HS-5 (cell line): ENCODE measurements around the gene AMPD3.

Experiments
- DNase-seq: peaks from one replicate; pipeline ENCODE4 v3.0.0-alpha.2; 2012; ENCODE audit warnings: low read depth

The AMPD3 gene

DNA sequence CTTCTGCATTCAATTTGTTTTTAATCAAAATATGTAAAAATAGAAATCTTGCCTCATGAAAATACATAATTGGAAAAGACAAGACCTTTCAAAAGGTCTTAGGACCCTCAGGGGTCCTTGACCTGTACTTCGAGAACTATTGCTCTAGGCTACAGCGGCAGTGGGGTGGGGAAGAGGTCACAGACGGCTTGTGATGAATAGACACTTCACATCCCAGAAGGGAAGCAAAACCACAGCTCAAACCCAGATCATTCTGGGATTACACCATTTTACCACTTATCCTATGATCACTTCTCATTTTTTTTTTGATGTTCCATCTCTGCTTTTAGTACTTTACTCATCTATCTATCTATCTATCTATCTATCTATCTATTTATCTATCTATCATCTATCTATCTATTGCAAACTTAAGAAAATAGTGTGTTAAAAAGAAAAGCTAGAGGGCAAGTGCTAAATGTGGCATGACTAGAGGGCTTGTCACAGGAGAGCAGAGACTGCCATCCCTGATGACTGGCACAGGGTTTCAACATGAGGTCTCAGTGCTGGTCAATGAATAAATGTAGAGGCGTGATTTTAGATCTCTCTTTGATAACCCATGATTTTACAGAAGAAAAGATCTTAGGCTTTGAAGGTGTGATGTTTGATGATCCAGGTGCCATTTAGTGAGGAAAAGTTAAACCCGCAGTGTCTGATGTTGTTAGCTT is 48.9 kb downstream of the AMPD3 start:
- DNase-seq: no peak

DNA sequence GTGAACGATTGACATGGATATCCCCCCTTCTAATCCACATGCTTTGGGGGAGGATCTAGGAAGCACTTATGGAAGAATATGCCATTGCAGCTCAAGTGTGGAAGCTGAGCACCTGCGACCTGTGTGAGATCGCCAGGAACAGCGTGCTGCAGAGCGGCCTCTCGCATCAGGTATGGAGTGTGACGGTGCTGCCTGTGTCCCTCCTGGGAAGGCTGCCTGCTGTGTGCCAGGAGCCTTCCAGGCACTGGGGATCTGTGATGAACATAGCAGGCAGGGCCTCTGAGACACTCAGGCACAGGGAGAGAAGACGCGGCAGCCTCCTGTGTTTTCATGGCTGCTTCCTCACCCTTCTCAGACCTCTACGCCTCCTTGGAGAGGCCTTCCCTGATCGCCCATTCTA is 49.4 kb downstream of the AMPD3 start:
- no peak for DNase-seq

DNA sequence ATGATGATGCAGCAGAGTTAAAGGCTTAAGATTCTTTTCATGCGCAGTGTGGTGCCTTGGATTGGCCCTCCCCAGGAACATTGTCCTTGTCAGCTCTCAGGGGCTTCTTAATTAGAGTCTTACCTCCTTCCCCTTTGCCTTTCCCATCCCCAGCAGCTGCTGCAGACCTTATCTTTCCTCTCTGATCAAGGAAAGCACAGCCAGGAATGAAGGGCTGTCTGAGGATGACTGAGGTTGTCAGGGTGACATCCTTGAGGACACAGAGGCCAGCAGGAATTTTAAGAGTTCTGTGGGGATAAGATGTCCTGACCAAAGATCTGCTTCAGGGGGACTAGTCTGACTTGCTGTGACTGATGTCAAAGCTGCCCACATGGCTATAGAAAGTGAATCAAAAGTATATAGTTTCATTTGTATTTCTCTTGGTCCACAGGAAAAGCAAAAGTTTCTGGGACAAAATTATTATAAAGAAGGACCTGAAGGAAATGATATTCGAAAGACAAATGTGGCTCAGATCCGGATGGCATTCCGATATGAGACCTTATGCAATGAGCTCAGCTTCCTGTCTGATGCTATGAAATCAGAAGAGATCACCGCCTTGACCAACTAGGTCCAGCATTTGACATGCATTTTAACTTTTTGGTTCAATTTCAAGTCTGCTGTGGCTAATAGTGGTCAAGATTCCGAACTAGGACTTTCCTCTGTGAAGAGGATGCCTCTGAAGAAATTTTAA is 50.4 kb downstream of the AMPD3 start:
- no peak for DNase-seq

DNA sequence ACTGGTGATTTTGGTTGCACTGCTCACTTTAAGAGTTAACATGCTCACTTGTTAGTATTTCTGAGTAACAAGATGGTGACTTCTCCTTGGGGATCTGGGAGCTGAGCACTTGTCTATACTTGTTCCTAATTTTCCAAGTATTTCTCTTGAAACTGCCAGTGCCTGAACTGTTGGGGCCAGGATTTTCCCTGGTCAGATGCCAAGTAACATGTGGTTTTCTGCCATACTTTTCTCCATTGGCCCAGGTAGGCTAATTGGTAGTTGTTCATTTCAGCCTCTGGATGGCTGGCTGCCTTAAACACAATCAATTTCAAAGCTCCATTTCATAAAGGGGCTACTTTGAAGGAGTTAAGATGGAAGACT is 50.9 kb downstream of the AMPD3 start:
- DNase-seq: no peak

DNA sequence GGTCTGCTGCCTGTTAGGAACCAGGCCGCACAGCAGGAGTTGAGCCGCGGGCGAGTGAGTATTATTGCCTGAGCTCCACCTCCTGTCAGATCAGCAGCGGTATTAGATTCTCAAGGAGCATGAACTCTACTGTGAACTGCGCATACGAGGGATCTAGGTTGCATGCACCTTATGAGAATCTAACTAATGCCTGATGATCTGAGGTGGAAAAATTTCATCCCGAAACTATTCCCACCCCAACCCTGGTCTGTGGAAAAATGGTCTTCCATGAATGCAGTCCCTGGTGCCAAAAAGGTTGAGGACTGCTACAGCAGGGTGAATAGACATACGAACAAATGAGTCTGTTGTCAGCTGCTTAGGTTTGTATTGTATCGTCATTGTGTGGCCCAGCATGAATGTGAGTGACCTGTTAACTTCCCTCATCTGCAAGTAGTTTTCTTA is 56.1 kb downstream of the AMPD3 start:
- DNase-seq: no peak

DNA sequence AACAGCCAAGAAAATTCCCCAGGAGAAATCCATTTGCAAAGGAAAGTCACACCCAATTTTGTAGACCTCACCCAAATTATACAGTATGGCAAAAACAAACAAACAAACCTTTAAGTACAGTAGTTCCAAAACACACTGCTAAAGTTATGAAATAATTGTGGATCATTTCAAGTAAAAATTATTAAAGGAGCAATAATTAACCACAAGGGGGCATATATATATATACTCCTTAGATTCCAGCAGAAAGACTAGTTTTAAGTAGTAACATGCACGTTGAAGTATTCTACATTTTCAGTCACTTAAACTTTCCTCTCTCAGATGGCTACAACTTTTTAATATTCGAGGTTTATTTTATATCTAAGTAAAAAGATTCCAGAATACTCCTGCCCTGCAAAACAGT is 59.1 kb downstream of the AMPD3 start:
- no peak for DNase-seq

DNA sequence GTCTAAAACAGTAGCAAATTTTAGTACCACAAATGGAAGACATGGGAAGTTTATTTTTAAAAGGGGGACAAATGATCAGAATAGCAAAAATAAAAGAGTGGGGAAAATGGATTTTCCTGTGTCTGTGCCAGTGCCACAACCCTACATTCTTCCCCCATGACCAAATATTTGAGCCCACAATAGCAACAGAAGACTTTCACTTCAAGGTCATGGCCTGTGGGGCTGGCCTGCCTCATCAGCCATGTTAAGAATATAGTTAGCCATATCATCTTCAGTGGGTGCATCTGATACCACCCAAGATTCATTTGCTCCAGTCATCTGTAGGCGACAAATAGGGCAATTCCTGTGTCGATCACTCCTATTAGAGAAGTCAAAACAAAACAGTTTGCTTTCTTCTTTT is 59.6 kb downstream of the AMPD3 start:
- DNase-seq: no peak

DNA sequence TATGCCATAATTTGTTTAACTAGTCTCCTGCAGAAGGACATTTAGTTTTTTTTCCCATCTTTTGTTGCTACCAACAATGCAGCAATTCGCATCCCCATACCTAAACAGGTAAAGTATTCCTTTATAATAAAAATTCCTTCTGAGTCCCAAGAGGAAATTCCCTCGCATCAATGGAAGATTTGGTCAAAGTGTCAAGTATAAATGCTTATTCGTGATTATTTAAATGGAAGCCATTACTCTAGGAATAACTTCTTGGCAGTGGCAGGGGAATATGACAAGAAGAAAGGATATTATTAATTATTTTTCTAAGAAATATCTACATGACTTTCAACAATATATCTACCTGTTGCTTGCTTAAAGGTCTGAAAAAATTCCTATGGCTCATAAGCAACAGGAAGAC is 60.4 kb downstream of the AMPD3 start:
- no peak for DNase-seq

DNA sequence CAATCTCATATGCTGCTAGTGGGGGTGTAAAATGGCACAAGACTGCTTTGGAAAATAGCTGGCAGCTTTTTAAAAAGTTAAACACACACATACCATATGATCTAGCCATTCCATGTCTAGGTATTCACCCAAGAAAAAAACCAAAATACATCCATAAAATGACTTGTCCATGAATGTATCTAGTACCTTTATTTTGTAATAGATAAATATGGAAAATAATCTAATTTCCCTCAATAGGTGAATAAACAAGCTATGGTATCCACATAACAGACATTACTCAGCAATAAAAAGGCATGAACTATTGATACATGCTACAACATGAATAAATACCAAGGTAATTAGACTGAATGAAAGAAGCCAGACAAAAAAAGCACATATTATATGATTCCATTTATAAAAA is 63.1 kb downstream of the AMPD3 start:
- no peak for DNase-seq

DNA sequence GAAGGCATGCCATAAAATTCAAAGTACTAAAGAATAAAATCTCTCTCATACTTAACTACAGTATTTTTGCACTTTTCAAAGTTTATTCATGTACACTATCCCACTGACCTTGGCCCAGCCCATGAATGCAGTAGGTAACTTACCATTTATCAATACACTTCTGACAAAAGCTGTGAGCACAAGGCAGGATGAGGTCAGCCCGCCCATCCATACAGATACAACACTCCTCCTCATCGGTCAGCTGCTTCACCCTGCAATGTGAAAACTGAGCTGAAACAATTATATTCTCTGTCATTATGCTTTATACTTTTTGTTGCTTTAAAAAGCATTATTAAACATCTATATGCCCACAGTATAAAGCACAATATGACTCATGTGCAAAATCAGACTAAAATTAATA is 63.8 kb downstream of the AMPD3 start:
- no peak for DNase-seq

DNA sequence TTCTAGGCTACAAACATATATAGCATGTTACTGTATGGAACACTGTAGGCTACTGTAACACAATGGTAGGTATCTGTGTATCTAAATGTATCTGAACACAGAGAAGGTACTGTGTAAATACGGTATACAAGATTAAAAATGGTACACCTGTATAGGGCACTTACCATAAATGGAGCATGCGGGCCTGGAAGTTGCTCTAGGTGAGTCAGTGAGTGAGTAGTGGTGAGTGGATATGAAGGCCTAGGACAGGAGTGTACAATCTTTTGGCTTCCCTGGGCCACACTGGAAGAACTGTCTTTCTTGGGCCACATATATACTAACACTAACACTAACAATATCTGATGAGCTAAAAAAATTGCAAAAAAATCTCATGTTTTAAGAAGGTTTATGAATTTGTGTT is 64.6 kb downstream of the AMPD3 start:
- DNase-seq: no peak

DNA sequence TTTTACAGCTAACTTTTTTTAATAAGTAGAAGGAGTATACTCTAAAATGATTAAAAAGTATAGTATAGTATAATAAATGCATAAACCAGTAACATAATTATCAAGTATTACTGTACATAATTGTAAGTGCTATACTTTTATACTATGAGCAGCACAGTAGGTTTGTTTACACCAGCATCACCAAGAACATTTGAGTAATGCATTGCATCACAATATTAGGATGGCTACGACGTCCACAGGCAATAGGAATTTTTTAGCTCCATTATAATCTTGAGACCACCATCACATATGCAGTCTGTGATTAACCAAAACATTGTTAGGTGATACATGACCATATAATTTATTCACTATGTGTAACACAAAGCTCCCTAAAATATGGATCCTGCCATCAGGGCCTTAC is 65.5 kb downstream of the AMPD3 start:
- DNase-seq: no peak

DNA sequence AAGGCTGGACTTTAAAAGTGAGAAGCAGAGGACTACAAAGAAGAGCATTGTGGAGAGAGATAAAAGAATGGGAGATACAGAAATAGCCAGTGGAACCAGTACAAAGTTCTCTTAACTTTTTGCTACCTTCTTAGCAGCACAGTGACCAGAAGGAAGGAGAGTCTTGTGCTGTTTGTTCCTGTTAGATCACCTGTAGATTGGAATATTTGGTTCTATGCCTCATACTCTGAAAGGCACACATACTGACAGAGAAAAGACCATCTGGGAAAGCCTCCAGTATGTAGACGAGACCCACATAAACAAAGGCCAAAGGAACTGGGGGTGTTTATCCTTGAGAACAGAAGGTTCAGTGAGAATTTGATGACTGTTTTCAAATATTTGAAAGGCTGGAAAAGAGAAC is 67.2 kb downstream of the AMPD3 start:
- no peak for DNase-seq

DNA sequence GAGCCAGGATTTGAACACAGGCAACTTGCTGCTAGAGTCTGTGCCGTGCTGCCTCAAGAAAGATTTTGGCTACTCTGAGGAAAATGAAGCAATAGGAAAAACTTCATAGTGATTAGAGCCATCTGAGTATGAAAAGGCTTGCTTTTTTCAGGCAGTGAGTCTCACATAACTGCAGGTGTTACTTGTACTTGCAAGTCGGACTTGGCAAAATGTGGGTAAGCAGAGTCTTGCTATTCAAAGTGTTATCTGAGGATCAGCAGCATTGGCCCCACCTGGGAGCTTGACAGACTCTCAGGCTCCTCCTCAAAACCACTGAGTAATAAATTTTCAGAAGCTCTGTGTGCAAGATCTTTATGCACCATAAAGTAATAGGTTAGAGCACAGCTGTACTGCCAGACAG is 67.9 kb downstream of the AMPD3 start:
- no peak for DNase-seq

DNA sequence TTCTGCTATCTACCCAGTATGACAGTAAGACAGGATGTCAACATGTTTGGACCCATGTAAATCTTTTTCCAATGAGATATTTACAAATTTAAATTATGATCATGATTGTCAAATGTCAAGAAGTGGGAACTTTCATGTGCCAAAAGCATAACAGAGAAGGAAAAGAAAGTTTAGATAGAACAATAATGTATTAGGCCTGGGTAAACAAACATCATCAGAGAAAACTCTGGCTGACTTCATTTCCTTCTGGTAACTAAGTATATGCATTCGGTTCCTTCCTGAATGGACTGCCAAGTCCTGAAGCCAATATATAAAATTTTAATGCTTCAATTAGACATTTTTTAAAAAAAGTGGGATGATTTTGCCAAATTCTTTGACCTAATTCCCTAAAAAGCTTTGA is 69.4 kb downstream of the AMPD3 start:
- no peak for DNase-seq

DNA sequence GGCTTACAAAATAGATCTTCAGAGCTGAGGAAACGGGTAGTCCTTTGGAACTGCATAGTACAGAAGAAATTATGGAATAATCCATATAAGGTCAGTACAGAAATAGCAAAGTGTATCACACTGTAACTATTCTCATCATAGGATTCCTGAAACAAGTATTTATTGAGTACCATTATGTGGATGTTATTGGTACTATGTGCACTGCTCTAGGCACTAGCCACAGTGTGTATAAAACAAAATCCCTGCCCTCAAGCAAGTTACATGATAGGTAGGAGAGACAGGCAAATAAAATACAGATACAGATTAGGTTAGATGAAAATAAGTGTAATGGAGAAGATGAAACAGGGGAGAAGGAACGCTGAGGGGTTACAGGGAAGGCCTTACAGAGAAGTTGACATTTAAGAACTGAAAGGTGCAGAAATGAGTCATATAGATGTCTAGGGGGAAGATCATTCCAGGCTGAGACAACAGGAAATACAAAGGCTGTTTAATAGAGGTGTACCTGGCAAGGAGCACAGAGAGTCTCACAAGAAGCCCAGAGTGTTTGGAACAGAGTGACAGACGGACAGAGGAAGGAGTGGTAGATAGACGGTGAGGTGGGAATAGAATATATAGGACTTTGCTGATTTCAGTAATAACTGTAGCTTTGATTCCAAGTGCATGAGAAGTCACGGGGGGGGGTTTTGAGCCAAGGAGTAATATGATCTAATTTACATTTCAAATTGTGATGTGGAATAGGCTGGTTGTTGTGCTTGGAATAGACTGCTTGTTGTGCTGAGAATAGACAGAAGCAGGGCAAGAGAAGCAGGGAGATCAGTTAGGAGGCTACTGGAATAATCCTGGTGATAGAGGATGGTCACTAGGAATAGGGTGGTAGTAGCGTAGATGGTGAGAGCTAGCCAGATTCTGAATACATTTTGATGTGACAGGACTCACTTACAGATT is 72.2 kb downstream of the AMPD3 start:
- no peak for DNase-seq

DNA sequence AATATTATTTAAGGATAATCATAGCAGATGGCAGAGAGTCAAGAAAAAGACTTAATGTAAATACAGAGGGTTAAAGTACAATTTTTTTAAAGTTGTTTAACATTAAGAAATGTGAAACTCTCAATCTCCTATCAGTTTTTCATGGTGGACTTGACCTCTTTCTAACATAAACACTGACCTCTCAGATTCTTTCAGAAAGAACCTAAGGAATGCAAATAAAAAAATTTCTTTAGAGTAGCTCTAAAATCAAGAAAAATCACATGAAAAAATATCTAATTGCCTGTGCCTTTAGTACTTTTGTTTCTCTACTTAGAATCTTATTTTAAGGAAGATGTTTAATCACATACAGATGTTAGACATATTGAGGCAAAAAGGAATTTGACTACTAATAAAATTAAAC is 73.1 kb downstream of the AMPD3 start:
- DNase-seq: no peak

DNA sequence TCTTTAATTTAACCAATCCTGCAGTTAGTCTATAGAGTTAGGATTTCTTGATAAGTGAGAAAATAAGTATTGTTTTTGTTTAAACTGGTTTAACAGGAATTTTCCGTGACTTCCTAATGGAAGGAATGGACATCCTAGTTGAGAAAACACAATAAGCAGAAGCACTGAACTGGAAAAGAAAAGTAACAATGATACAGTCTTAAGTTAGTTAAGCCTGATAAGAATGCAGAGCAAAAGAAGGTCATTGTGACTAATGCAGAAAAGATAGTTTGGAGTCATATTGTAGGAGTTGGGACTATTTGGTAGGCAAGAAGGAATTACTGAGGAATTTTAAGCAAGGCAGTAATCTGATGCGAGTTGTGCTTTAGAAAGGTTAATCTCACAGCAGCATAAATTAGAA is 74.2 kb downstream of the AMPD3 start:
- no peak for DNase-seq

DNA sequence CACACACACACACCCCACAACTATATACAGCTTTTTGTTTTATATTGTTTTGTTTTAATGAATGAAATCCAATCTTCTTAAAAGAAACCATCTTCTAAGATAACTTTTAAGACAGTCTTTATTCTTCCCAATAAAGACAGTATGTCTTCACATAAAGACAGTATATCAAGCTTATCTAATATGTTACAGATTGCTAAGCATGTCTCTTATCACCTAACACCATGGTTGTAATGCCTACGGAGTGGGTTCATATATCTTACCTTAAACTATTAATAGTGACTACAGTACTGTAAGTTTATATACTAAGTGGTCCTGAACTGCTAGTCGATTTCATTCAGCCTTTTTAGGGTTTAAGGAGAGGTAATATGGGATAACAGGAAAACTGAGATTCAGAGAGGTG is 77.5 kb downstream of the AMPD3 start:
- DNase-seq: no peak

DNA sequence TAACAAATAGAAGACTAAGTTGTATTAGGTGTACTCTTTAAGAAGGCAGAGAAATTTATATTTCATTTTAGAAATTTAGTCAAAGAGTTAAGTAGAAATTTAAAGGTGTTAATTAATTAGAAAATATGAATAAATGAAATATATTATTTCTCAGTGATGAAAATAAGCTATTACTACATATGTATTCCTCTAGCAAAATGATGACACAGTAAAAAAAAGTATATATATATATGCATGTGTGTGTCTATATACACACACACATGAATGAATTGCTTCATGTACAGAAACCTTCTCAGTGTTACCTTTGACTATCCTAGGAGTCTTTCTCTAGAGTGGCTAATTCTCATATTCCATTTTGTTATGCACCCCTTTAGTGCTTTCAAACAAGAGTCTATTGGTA is 78.3 kb downstream of the AMPD3 start:
- DNase-seq: no peak

DNA sequence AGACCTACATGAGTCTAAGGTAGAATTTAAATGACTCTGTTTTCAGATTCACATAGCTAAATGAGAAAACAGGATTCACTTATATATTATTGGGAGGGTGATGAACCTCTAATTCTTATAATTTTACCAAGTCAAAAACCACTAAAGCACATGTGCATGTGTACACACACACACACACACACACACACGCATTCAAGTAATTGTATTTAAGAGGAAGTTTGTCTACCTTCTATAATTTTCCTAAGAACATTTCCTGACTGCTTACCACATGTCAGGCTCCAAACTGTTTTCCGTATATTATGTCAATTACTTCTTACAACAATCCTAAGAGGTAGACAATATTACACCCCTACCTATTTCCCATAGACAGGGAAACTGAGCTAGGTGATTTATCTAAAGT is 79.3 kb downstream of the AMPD3 start:
- DNase-seq: no peak

DNA sequence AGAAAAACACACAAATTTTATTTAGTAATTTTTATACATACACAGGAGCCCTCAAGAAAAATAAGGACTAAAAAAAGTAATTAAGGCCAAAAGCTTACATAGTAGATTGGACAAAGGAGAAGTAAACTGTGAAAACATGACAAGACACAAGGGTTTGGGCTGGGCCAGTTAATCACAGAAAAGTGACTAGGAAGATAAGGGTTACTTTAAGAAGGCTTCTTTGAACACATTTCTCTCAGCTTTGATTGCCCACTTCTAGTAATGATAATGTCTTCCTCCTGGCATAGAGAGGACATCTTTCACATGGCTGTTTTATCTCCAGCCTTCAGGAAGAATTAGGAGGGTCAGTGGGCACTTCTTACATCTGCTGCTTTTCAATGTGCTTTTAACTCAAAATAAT is 82.5 kb downstream of the AMPD3 start:
- DNase-seq: no peak

DNA sequence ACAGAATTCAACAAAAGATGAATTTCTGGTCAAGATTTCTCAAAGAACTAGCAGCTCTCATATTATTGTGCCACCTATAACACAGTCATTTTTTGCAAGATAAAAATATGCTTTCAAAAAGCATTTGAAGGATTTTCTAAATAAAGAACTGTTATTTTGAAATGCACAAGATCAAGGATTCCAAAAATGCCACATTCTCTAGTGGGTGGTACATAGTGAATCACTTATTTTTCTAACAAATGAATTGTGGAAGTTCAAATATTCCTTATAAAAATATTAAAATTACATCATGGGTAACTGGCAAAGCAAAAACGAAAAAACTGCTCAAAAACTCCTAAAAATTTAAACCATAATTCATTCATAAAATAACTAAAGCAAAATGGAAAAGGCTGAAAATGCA is 83.9 kb downstream of the AMPD3 start:
- no peak for DNase-seq
